Liver (tissue), 9 donors: ENCODE measurements around the gene PKHD1. TPM values are rescaled to one million over a fixed set of nuclear protein-coding genes. Genes with fewer than 3 reads are reported as not detected.
A peak's percentile ranks its signal among the peaks of the same experiment; 100 is the strongest.

Experiments
- DNase-seq: peaks from one replicate; pipeline ENCODE4 v3.0.0-alpha.2; 2017; ENCODE audit warnings: low spot score
- H3K27ac ChIP-seq, 2 donors: one replicate each; pipeline ENCODE4 v1.7.0; 2013; ENCODE audit warnings: inconsistent platforms in 2 of 2, low read length in 2 of 2, control low read depth in 1 of 2, low read depth in 1 of 2, mild to moderate bottlenecking in 1 of 2
- H3K27me3 ChIP-seq, 4 donors: one replicate each; pipeline versions ENCODE4 v1.6.1 to v1.7.0; 2013; ENCODE audit warnings: low read length in 3 of 4, inconsistent platforms in 1 of 4, mild to moderate bottlenecking in 1 of 4, moderate library complexity in 1 of 4; ENCODE audit not compliant: control insufficient read depth in 4 of 4, insufficient read depth in 4 of 4
- H3K36me3 ChIP-seq, 4 donors: one replicate each; pipeline versions ENCODE4 v1.6.1 to v1.7.0; 2013; ENCODE audit warnings: low read length in 3 of 4, mild to moderate bottlenecking in 3 of 4, low read depth in 1 of 4, moderate library complexity in 1 of 4; ENCODE audit not compliant: control insufficient read depth in 4 of 4, insufficient read depth in 3 of 4
- H3K4me1 ChIP-seq, 4 donors: one replicate each; pipeline versions ENCODE4 v1.6.1 to v1.7.0; 2013; ENCODE audit warnings: low read length in 3 of 4, mild to moderate bottlenecking in 3 of 4, moderate library complexity in 1 of 4; ENCODE audit not compliant: control insufficient read depth in 4 of 4, insufficient read depth in 4 of 4
- H3K4me3 ChIP-seq, 3 donors: one replicate each; pipeline versions ENCODE4 v1.6.1 to v1.7.0; 2013; ENCODE audit warnings: low read length in 3 of 3, control low read depth in 1 of 3, low read depth in 1 of 3, mild to moderate bottlenecking in 1 of 3
- H3K9ac ChIP-seq, 2 donors: one replicate each; pipeline ENCODE4 v1.7.0; 2013; ENCODE audit warnings: low read length in 2 of 2, mild to moderate bottlenecking in 2 of 2, moderate library complexity in 2 of 2, control low read depth in 1 of 2, low read depth in 1 of 2
- H3K9me3 ChIP-seq, 4 donors: one replicate each; pipeline versions ENCODE4 v1.6.1 to v1.7.0; 2013; ENCODE audit warnings: low read length in 3 of 4; ENCODE audit not compliant: control insufficient read depth in 4 of 4
- ATF3 ChIP-seq: IDR thresholded peaks from 2 replicates; pipeline ENCODE4 v1.6.1; 2016; ENCODE audit warnings: antibody characterized with exemption
- EGR1 ChIP-seq, 2 donors: IDR thresholded peaks; 2 replicates each; pipeline ENCODE4 v1.6.1; 2016 to 2018; ENCODE audit warnings: antibody characterized with exemption in 2 of 2, low read depth in 2 of 2
- GABPA ChIP-seq, 2 donors: IDR thresholded peaks in 1 of 2; conservative IDR thresholded peaks in 1 of 2; 2 replicates each; pipeline ENCODE4 v1.6.1; 2016; ENCODE audit warnings: antibody characterized with exemption in 2 of 2, mild to moderate bottlenecking in 1 of 2, moderate library complexity in 1 of 2
- HNF4A ChIP-seq, 2 donors: conservative IDR thresholded peaks; 2 replicates each; pipeline ENCODE4 v1.6.1; 2016; ENCODE audit warnings: antibody characterized with exemption in 2 of 2, mild to moderate bottlenecking in 2 of 2
- HNF4G ChIP-seq: IDR thresholded peaks from 2 replicates; pipeline ENCODE4 v1.6.1; 2016; ENCODE audit warnings: antibody characterized with exemption
- JUND ChIP-seq, 2 donors: IDR thresholded peaks; 2 replicates each; pipeline ENCODE4 v1.6.1; 2016; ENCODE audit warnings: antibody characterized with exemption in 2 of 2
- MAX ChIP-seq: IDR thresholded peaks from 2 replicates; pipeline ENCODE4 v1.6.1; 2016; ENCODE audit warnings: antibody characterized with exemption
- RAD21 ChIP-seq, 2 donors: IDR thresholded peaks; 2 replicates each; pipeline ENCODE4 v1.6.1; 2016; ENCODE audit warnings: antibody characterized with exemption in 2 of 2, mild to moderate bottlenecking in 2 of 2
- REST ChIP-seq: IDR thresholded peaks from 2 replicates; pipeline ENCODE4 v1.6.1; 2016; ENCODE audit warnings: antibody characterized with exemption, mild to moderate bottlenecking
- RXRA ChIP-seq, 2 donors: IDR thresholded peaks; 2 replicates each; pipeline ENCODE4 v1.6.1; 2017 to 2018; ENCODE audit warnings: antibody characterized with exemption in 2 of 2, mild to moderate bottlenecking in 1 of 2
- SP1 ChIP-seq: IDR thresholded peaks from 2 replicates; pipeline ENCODE4 v1.6.1; 2018; ENCODE audit warnings: antibody characterized with exemption, mild to moderate bottlenecking
- TAF1 ChIP-seq: conservative IDR thresholded peaks from 2 replicates; pipeline ENCODE4 v1.6.1; 2016; ENCODE audit warnings: antibody characterized with exemption, mild to moderate bottlenecking
- YY1 ChIP-seq: IDR thresholded peaks from 2 replicates; pipeline ENCODE4 v1.6.1; 2016; ENCODE audit warnings: antibody characterized with exemption, mild to moderate bottlenecking
- ZBTB33 ChIP-seq: IDR thresholded peaks from 2 replicates; pipeline ENCODE4 v1.6.1; 2016; ENCODE audit warnings: antibody characterized with exemption
- WGBS: extraction: QIAGEN DNeasy Blood & Tissue Kit; methylation state at CpG from one replicate; pipeline ENCODE4 v1.1.7; 2013; 5-methylcytosine and 5-hydroxymethylcytosine counted together
- polyA plus RNA-seq, 2 donors: library from polyadenylated mRNA; stranded (reverse) in 1 of 2; unstranded in 1 of 2; fragments of 200-250 nt in 1 of 2; fragments of >200 nt in 1 of 2; fragmentation: Nextera tagmentation in 1 of 2; extraction: Ambion mirVana in 1 of 2; gene quantifications; one replicate each; pipeline versions ENCODE4 v1.2.1 to v1.2.3, GENCODE V29; 2013 to 2015
- total RNA-seq, 2 donors: library from RNA; depleted of rRNA; stranded (reverse); fragments of >200 nt; gene quantifications; one replicate each; pipeline ENCODE4 v1.2.3, GENCODE V29; 2014
- TF ChIP-seq, protein P1 (sequence below): fragments of 150-350 bp; IDR thresholded peaks from 2 replicates; pipeline ENCODE4 v1.5.1; 2017; ENCODE audit warnings: improper control_type of control experiment, low read depth, low read length; ENCODE audit not compliant: missing input control
- donor health status: healthy.
- donor health status: healthy.
- donor health status: healthy.
- donor health status: healthy.
- donor health status: healthy.

PKHD1 gene
- total and polyA plus RNA-seq, 4 donors: 0.45 to 10.6 (median 3.2) TPM

- no peak for TF ChIP-seq JUND (IDR thresholded peaks at IDR 0.05)
- peak; percentile 40 to 62 for TF ChIP-seq HNF4A (conservative IDR thresholded peaks at IDR 0.05)
- DNase-seq: no peak
- Histone ChIP-seq H3K9ac (no peak overlapping the region), H3K27ac (no peak overlapping the region), H3K27me3 (no peaks in the 10 kb centered on the region), H3K36me3 (no peaks in the 10 kb centered on the region), H3K4me3 (no peak overlapping the region), H3K4me1 (peaks cover 0 to 9% (median 0%) of the 10 kb centered on the region in 4 donors), H3K9me3 (peaks cover 0 to 4% (median 0%) of the 10 kb centered on the region in 4 donors)
- 51% methylated on average over 1 of the region's 1 CpG for WGBS
These were observed 322.2 kb downstream of the PKHD1 start for GRCh38 chr6:51765230-51765629.

GRCh38 chr6:51753635-51754034, 333.8 kb downstream of the PKHD1 start:
- Histone ChIP-seq H3K36me3 (no peaks in the 10 kb centered on the region), H3K27ac (no peak overlapping the region), H3K9me3 (no peaks in the 10 kb centered on the region), H3K9ac (no peak overlapping the region), H3K4me1 (no peaks in the 10 kb centered on the region), H3K27me3 (no peaks in the 10 kb centered on the region), H3K4me3 (no peak overlapping the region)
- WGBS: 64% methylated on average over 6 of the region's 6 CpGs
- DNase-seq: no peak
- TF ChIP-seq RAD21 (IDR thresholded peaks at IDR 0.05) (peak; percentile 39 to 85), JUND (IDR thresholded peaks at IDR 0.05) (no peak)

GRCh38 chr6:51743999-51744398, 343.4 kb downstream of the PKHD1 start:
- 76% methylated on average over 2 of the region's 2 CpGs for WGBS
- H3K27me3 ChIP-seq: no peaks in the 10 kb centered on the region
- peaks cover 3 to 11% (median 4%) of the 10 kb centered on the region in 4 donors for H3K4me1 ChIP-seq
- H3K9ac ChIP-seq: no peak overlapping the region
- peak overlapping the region in 1 of 2 donors; percentile 54 for H3K27ac ChIP-seq
- TF ChIP-seq HNF4G (no peak), MAX (no peak), JUND (IDR thresholded peaks at IDR 0.05) (peak in 1 of 2 donors; percentile 74), SP1 (no peak), RAD21 (IDR thresholded peaks at IDR 0.05) (peak; percentile 33 to 39), YY1 (peak; percentile 69), TAF1 (no peak), RXRA (IDR thresholded peaks at IDR 0.05) (peak; percentile 31 to 66), GABPA (IDR thresholded peaks at IDR 0.05 in 1 of 2, conservative IDR thresholded peaks at IDR 0.05 in 1 of 2) (no peak), ZBTB33 (peak; percentile 51), REST (peak; percentile 45), HNF4A (conservative IDR thresholded peaks at IDR 0.05) (peak; percentile 20 to 60), ATF3 (no peak), EGR1 (IDR thresholded peaks at IDR 0.05; ENCODE audit: low read depth in 2 of 2) (no peak)
- TF ChIP-seq, protein P1, sequence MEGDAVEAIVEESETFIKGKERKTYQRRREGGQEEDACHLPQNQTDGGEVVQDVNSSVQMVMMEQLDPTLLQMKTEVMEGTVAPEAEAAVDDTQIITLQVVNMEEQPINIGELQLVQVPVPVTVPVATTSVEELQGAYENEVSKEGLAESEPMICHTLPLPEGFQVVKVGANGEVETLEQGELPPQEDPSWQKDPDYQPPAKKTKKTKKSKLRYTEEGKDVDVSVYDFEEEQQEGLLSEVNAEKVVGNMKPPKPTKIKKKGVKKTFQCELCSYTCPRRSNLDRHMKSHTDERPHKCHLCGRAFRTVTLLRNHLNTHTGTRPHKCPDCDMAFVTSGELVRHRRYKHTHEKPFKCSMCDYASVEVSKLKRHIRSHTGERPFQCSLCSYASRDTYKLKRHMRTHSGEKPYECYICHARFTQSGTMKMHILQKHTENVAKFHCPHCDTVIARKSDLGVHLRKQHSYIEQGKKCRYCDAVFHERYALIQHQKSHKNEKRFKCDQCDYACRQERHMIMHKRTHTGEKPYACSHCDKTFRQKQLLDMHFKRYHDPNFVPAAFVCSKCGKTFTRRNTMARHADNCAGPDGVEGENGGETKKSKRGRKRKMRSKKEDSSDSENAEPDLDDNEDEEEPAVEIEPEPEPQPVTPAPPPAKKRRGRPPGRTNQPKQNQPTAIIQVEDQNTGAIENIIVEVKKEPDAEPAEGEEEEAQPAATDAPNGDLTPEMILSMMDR: no peak
- no peaks in the 10 kb centered on the region for H3K36me3 ChIP-seq
- DNase-seq: no peak
- H3K9me3 ChIP-seq: no peaks in the 10 kb centered on the region
- no peak overlapping the region for H3K4me3 ChIP-seq
